HCT116 (cell line): ENCODE measurements around the gene AMER2. TPM values are rescaled to one million over a fixed set of nuclear protein-coding genes. Genes with fewer than 3 reads are reported as not detected.

Source experiments
- ATAC-seq: fragments of 200-7000 bp; cut with Tn5 transposase; 2 replicates; pipeline ENCODE4 v1.9.1; 2020; ENCODE audit warnings: mild to moderate bottlenecking, moderate library complexity
- BruUV-seq: library from RNA; stranded (reverse); fragments of 400-500 nt; replicated peaks from 2 replicates; lab custom pipeline; 2021; lab: Mats Ljungman, UMichigan
- CTCF ChIA-PET: fragments of 300-600 bp; sonication (Branson Sonifier 250); formaldehyde crosslinking; loops from one replicate; lab custom pipeline; 2021; ENCODE audit warnings: antibody characterized with exemption; lab: Charles Lee
- POLR2A ChIA-PET: fragments of 300-600, 350-600 bp; sonication (Branson Sonifier 250); formaldehyde crosslinking; loops from one replicate; lab custom pipeline; 2021; ENCODE audit warnings: antibody characterized with exemption; lab: Charles Lee
- RAD21 ChIA-PET, 2 experiments: fragments of 300-600 bp; sonication (Branson Sonifier 250); formaldehyde crosslinking; loops; one replicate each; lab custom pipeline; 2023; ENCODE audit warnings: low total read pairs in 2 of 2; ENCODE audit not compliant: uncharacterized antibody in 2 of 2, unreplicated experiment in 2 of 2, low non-redundant PET in 1 of 2; lab: Charles Lee
- DNase-seq: peaks from one replicate; pipeline ENCODE4 v3.0.0-alpha.2; 2010; ENCODE audit warnings: low read depth, low spot score
- H2AFZ ChIP-seq: fragments of 200-600 bp; shearing (Covaris generic), sonication (generic); 2 replicates; pipeline ENCODE4 v1.6.1; 2017; ENCODE audit warnings: low read depth, mixed run types, mixed read lengths, antibody characterized with exemption, low read length; ENCODE audit not compliant: poor library complexity, severe bottlenecking
- H3K27ac ChIP-seq: 2 replicates; pipeline ENCODE4 v1.5.1; 2012; ENCODE audit warnings: low read depth, low read length
- H3K27me3 ChIP-seq: fragments of 200-600 bp; sonication (generic); 2 replicates; pipeline ENCODE4 v1.6.1; 2016; ENCODE audit warnings: mixed run types, low read length, mixed read lengths; ENCODE audit not compliant: insufficient read depth
- H3K36me3 ChIP-seq, 2 experiments: fragments of 200-500 bp in 1 of 2; fragments of 200-600 bp in 1 of 2; sonication (Bioruptor generic) in 1 of 2; sonication (generic) in 1 of 2; 2 replicates each; pipeline versions ENCODE4 v1.5.1 to v1.6.1; 2014 to 2016; ENCODE audit warnings: low read length in 2 of 2, inconsistent platforms in 1 of 2, mixed read lengths in 1 of 2, mixed run types in 1 of 2; ENCODE audit not compliant: insufficient read depth in 2 of 2, control insufficient read depth in 1 of 2
- H3K4me1 ChIP-seq, 2 experiments: fragments of 200-600 bp in 1 of 2; sonication (generic) in 1 of 2; 2 replicates each; pipeline versions ENCODE4 v1.5.1 to v1.6.1; 2012 to 2017; ENCODE audit warnings: low read length in 2 of 2, inconsistent platforms in 1 of 2, mild to moderate bottlenecking in 1 of 2, mixed read lengths in 1 of 2, mixed run types in 1 of 2, moderate library complexity in 1 of 2; ENCODE audit not compliant: insufficient read depth in 2 of 2, control insufficient read depth in 1 of 2
- H3K4me2 ChIP-seq: fragments of 200-600 bp; sonication (generic); 2 replicates; pipeline ENCODE4 v1.6.1; 2017; ENCODE audit warnings: mixed run types, low read length, mixed read lengths
- H3K4me3 ChIP-seq, 2 experiments: fragments of 200-600 bp in 1 of 2; sonication (generic) in 1 of 2; replicated peaks in 1 of 2; 2 replicates each; pipeline ENCODE4 v1.5.1; 2011 to 2016; ENCODE audit warnings: low read length in 2 of 2, control low read depth in 1 of 2, low read depth in 1 of 2, mild to moderate bottlenecking in 1 of 2, mixed read lengths in 1 of 2, mixed run types in 1 of 2
- H3K79me2 ChIP-seq: fragments of 200-600 bp; sonication (generic); 2 replicates; pipeline ENCODE4 v1.6.1; 2017; ENCODE audit warnings: mild to moderate bottlenecking, mixed run types, low read length, moderate library complexity, mixed read lengths; ENCODE audit not compliant: insufficient read depth
- H3K9ac ChIP-seq: fragments of 200-600 bp; sonication (generic); 2 replicates; pipeline ENCODE4 v1.6.1; 2016; ENCODE audit warnings: low read length, mixed read lengths
- H3K9me2 ChIP-seq: fragments of 200-600 bp; sonication (generic), shearing (Covaris generic); 2 replicates; pipeline ENCODE4 v1.6.1; 2017; ENCODE audit warnings: mixed run types, mild to moderate bottlenecking, moderate library complexity; ENCODE audit not compliant: insufficient read depth
- H3K9me3 ChIP-seq, 2 experiments: fragments of 200-500 bp in 1 of 2; fragments of 200-600 bp in 1 of 2; sonication (Bioruptor generic) in 1 of 2; sonication (generic) in 1 of 2; 2 replicates each; pipeline ENCODE4 v1.6.1; 2014 to 2017; ENCODE audit warnings: low read length in 2 of 2, mixed read lengths in 2 of 2, inconsistent platforms in 1 of 2, low read depth in 1 of 2, mild to moderate bottlenecking in 1 of 2, mixed run types in 1 of 2, moderate library complexity in 1 of 2; ENCODE audit not compliant: control insufficient read depth in 1 of 2, insufficient read depth in 1 of 2
- H4K20me1 ChIP-seq: fragments of 200-600 bp; sonication (generic), shearing (Covaris generic); 2 replicates; pipeline ENCODE4 v1.6.1; 2017; ENCODE audit warnings: mixed run types, mild to moderate bottlenecking, moderate library complexity; ENCODE audit not compliant: insufficient read depth
- CBX3 ChIP-seq: IDR thresholded peaks from 2 replicates; pipeline ENCODE4 v1.6.1; 2012; ENCODE audit warnings: low read depth
- FOSL1 ChIP-seq: IDR thresholded peaks from 2 replicates; pipeline ENCODE4 v1.6.1; 2012; ENCODE audit warnings: low read depth
- JUND ChIP-seq: IDR thresholded peaks from 2 replicates; pipeline ENCODE4 v1.6.1; 2012
- RAD21 ChIP-seq: IDR thresholded peaks from 2 replicates; pipeline ENCODE4 v1.6.1; 2012; ENCODE audit warnings: low read depth, mild to moderate bottlenecking
- REST ChIP-seq: IDR thresholded peaks from 2 replicates; pipeline ENCODE4 v1.6.1; 2012; ENCODE audit warnings: low read depth
- ZNF274 ChIP-seq: fragments of 200-500 bp; sonication (Bioruptor generic); IDR thresholded peaks from 2 replicates; pipeline ENCODE4 v1.6.1; 2014; ENCODE audit warnings: mild to moderate bottlenecking, low read depth, low read length, inconsistent platforms
- intact Hi-C: fragments of 100-400 bp; cut with micrococcal nuclease; formaldehyde crosslinking; loops from 2 replicates; pipeline ENCODE4 v1.10.0; 2022
- total RNA-seq: library from RNA; stranded (reverse); gene quantifications from one replicate; pipeline ENCODE4 v1.2.1, GENCODE V29; 2021; ENCODE audit not compliant: unreplicated experiment
- TF ChIP-seq, protein P1 (sequence below), 3 experiments: fragments of 200-600 bp in 1 of 3; sonication (generic) in 1 of 3; IDR thresholded peaks in 2 of 3; conservative IDR thresholded peaks in 1 of 3; 2 replicates each; pipeline ENCODE4 v1.5.1; 2012 to 2017; ENCODE audit warnings: low read depth in 2 of 3, low read length in 2 of 3, antibody characterized with exemption in 1 of 3, borderline replicate concordance in 1 of 3, control low read depth in 1 of 3, mild to moderate bottlenecking in 1 of 3, mixed read lengths in 1 of 3, mixed run types in 1 of 3, moderate library complexity in 1 of 3; ENCODE audit not compliant: insufficient read depth in 1 of 3
- TF ChIP-seq, protein P2 (sequence below): IDR thresholded peaks from 2 replicates; pipeline ENCODE4 v1.6.1; 2012
- TF ChIP-seq, protein P3 (sequence below): IDR thresholded peaks from 2 replicates; pipeline ENCODE4 v1.6.1; 2012

AMER2 gene
- total RNA-seq, 1 experiment from 2014 or later: not detected

GRCh38 chr13:25148402-25148771, 23.7 kb downstream of the AMER2 start:
- POLR2A ChIA-PET: no interaction called here
- Histone ChIP-seq H2AFZ (no peak overlapping the region), H3K36me3 (no peaks in the 10 kb centered on the region), H3K79me2 (no peaks in the 10 kb centered on the region), H3K27ac (no peak overlapping the region), H3K4me3 (no peak overlapping the region), H3K27me3 (peaks cover 6% of the 10 kb centered on the region), H3K9ac (no peak overlapping the region), H3K9me2 (no peaks in the 10 kb centered on the region), H4K20me1 (no peaks in the 10 kb centered on the region), H3K4me1 (no peaks in the 10 kb centered on the region), H3K9me3 (no peaks in the 10 kb centered on the region), H3K4me2 (no peak overlapping the region)
- TF ChIP-seq, protein P1, sequence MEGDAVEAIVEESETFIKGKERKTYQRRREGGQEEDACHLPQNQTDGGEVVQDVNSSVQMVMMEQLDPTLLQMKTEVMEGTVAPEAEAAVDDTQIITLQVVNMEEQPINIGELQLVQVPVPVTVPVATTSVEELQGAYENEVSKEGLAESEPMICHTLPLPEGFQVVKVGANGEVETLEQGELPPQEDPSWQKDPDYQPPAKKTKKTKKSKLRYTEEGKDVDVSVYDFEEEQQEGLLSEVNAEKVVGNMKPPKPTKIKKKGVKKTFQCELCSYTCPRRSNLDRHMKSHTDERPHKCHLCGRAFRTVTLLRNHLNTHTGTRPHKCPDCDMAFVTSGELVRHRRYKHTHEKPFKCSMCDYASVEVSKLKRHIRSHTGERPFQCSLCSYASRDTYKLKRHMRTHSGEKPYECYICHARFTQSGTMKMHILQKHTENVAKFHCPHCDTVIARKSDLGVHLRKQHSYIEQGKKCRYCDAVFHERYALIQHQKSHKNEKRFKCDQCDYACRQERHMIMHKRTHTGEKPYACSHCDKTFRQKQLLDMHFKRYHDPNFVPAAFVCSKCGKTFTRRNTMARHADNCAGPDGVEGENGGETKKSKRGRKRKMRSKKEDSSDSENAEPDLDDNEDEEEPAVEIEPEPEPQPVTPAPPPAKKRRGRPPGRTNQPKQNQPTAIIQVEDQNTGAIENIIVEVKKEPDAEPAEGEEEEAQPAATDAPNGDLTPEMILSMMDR (IDR thresholded peaks at IDR 0.05 in 2 of 3, conservative IDR thresholded peaks at IDR 0.05 in 1 of 3; ENCODE audit: borderline replicate concordance in 1 of 3, insufficient read depth in 1 of 3, low read depth in 2 of 3, low read length in 2 of 3): no peak
- no peak for TF ChIP-seq JUND
- no peak for TF ChIP-seq RAD21
- TF ChIP-seq ZNF274: no peak
- TF ChIP-seq CBX3: no peak
- TF ChIP-seq FOSL1: no peak
- TF ChIP-seq, protein P2, sequence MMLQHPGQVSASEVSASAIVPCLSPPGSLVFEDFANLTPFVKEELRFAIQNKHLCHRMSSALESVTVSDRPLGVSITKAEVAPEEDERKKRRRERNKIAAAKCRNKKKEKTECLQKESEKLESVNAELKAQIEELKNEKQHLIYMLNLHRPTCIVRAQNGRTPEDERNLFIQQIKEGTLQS: no peak
- TF ChIP-seq REST: no peak
- TF ChIP-seq, protein P3, sequence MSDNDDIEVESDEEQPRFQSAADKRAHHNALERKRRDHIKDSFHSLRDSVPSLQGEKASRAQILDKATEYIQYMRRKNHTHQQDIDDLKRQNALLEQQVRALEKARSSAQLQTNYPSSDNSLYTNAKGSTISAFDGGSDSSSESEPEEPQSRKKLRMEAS: no peak
- ATAC-seq (no peak), DNase-seq (no peak)
- RAD21 ChIA-PET: no interaction called here
- CTCF ChIA-PET: no interaction called here
- no TSS peak for BruUV-seq
- intact Hi-C loops: no loop called here
